ENCODE results near the gene ARHGEF37.

The ARHGEF37 gene

GRCh38 chr5:149652697-149653096 lies 71.4 kb downstream of the ARHGEF37 start:
- TF ChIP-seq CTCF (IDR thresholded peaks at IDR 0.05; ENCODE audit: low read depth, low read length, missing control alignments) = no peak
- no peak overlapping the region for H3K4me3 ChIP-seq (ENCODE audit: low read depth, low read length)
- no peak for DNase-seq (ENCODE audit: low read depth)

- no peak for TF ChIP-seq CTCF (IDR thresholded peaks at IDR 0.05; ENCODE audit: low read depth, low read length, missing control alignments)
- H3K4me3 ChIP-seq (ENCODE audit: low read depth, low read length) = no peak overlapping the region
- DNase-seq (ENCODE audit: low read depth) = no peak
Measured at GRCh38 chr5:149654231-149654630, 72.9 kb downstream of the ARHGEF37 start.

- DNase-seq (ENCODE audit: low read depth) = no peak
- no peak for TF ChIP-seq CTCF (IDR thresholded peaks at IDR 0.05; ENCODE audit: low read depth, low read length, missing control alignments)
- H3K4me3 ChIP-seq (ENCODE audit: low read depth, low read length) = no peak overlapping the region
Measured at GRCh38 chr5:149654883-149655505, 73.7 kb downstream of the ARHGEF37 start.

GRCh38 chr5:149656576-149657182 lies 75.4 kb downstream of the ARHGEF37 start:
- no peak overlapping the region for H3K4me3 ChIP-seq (ENCODE audit: low read depth, low read length)
- DNase-seq (ENCODE audit: low read depth) = no peak
- peak; percentile 86 for TF ChIP-seq CTCF (IDR thresholded peaks at IDR 0.05; ENCODE audit: low read depth, low read length, missing control alignments)

GRCh38 chr5:149657324-149657723 lies 76.0 kb downstream of the ARHGEF37 start:
- DNase-seq (ENCODE audit: low read depth) = no peak
- no peak for TF ChIP-seq CTCF (IDR thresholded peaks at IDR 0.05; ENCODE audit: low read depth, low read length, missing control alignments)
- H3K4me3 ChIP-seq (ENCODE audit: low read depth, low read length) = no peak overlapping the region

- H3K4me3 ChIP-seq (ENCODE audit: low read depth, low read length) = no peak overlapping the region
- TF ChIP-seq CTCF (IDR thresholded peaks at IDR 0.05; ENCODE audit: low read depth, low read length, missing control alignments) = no peak
- DNase-seq (ENCODE audit: low read depth) = no peak
Measured at GRCh38 chr5:149658299-149658698, 77.0 kb downstream of the ARHGEF37 start.

- DNase-seq (ENCODE audit: low read depth) = no peak
- no peak for TF ChIP-seq CTCF (IDR thresholded peaks at IDR 0.05; ENCODE audit: low read depth, low read length, missing control alignments)
Measured at GRCh38 chr5:149664083-149664482, 82.8 kb downstream of the ARHGEF37 start.

More at GRCh38 chr5:149664083-149664482, 82.8 kb downstream of the ARHGEF37 start:
- H3K4me3 ChIP-seq (ENCODE audit: low read depth, low read length) = no peak overlapping the region

All from GM12864 (cell line).